Upper lobe of left lung (tissue), 6 donors: ENCODE measurements around the gene MARK2. TPM values are rescaled to one million over a fixed set of nuclear protein-coding genes. Genes with fewer than 3 reads are reported as not detected.

Experiments used
- ATAC-seq, 2 donors: fragments of 200-7000 bp; cut with Tn5 transposase; one replicate each; pipeline ENCODE4 v1.9.1; 2022; ENCODE audit warnings: mild to moderate bottlenecking in 2 of 2, moderate library complexity in 2 of 2; ENCODE audit not compliant: low FRiP score in 2 of 2
- DNase-seq, 2 donors: peaks; one replicate each; pipeline ENCODE4 v3.0.0-alpha.2; 2019 to 2020
- H3K27ac ChIP-seq, 4 donors: fragments of 200-600 bp; sonication (generic); one replicate each; pipeline ENCODE4 v1.5.1; 2016 to 2019
- H3K27me3 ChIP-seq, 4 donors: fragments of 200-600 bp; sonication (generic); one replicate each; pipeline ENCODE4 v1.5.1; 2017 to 2019
- H3K36me3 ChIP-seq, 4 donors: fragments of 200-600 bp; sonication (generic); one replicate each; pipeline ENCODE4 v1.5.1; 2016 to 2019
- H3K4me1 ChIP-seq, 4 donors: fragments of 200-600 bp; sonication (generic); one replicate each; pipeline ENCODE4 v1.5.1; 2018 to 2019
- H3K4me3 ChIP-seq, 4 donors: fragments of 200-600 bp; sonication (generic); one replicate each; pipeline ENCODE4 v1.5.1; 2017 to 2019; ENCODE audit warnings: mild to moderate bottlenecking in 2 of 4, moderate library complexity in 1 of 4
- H3K9me3 ChIP-seq, 4 donors: fragments of 200-600 bp; sonication (generic); one replicate each; pipeline ENCODE4 v1.5.1; 2018 to 2019
- CTCF ChIP-seq, 6 experiments: fragments of 450-650 bp in 4 of 6; fragments of 200-600 bp in 2 of 6; sonication (generic) in 2 of 6; IDR thresholded peaks; one replicate each; pipeline ENCODE4 v1.5.1; 2016 to 2019; ENCODE audit warnings: antibody characterized with exemption in 6 of 6
- EP300 ChIP-seq, 4 donors: sonication (generic); formaldehyde crosslinking; IDR thresholded peaks; one replicate each; pipeline ENCODE4 v1.5.1; 2017; ENCODE audit warnings: antibody characterized with exemption in 4 of 4, control low read depth in 2 of 4
- POLR2A ChIP-seq, 4 donors: fragments of 450-650 bp; IDR thresholded peaks; one replicate each; pipeline ENCODE4 v1.5.1; 2016 to 2017; ENCODE audit warnings: antibody characterized with exemption in 4 of 4, mild to moderate bottlenecking in 2 of 4
- POLR2AphosphoS5 ChIP-seq, 2 donors: sonication (generic); formaldehyde crosslinking; IDR thresholded peaks; one replicate each; pipeline ENCODE4 v1.5.1; 2017; ENCODE audit warnings: antibody characterized with exemption in 2 of 2
- WGBS, 2 donors: methylation state at CpG; one replicate each; pipeline ENCODE4 v1.1.5; 2017 to 2018; 5-methylcytosine and 5-hydroxymethylcytosine counted together
- total RNA-seq, 6 donors: library from RNA; depleted of rRNA in 4 of 6; stranded (reverse); fragments of >200 nt in 4 of 6; gene quantifications; one replicate each; pipeline versions ENCODE4 v1.1.0 to v1.2.1, GENCODE V29; 2016 to 2021
- donor health status: DM: no; HTN: no; CAD: no; lungs with moderate emphysema.
- donor health status: DM: no; HTN: yes; CAD: no; lungs with severe emphysema.

MARK2 gene
- total RNA-seq, 6 donors from 2014 or later, result 41.7 to 67.1 (median 50.7) TPM

GRCh38 chr11:63887386-63887999 is 48.6 kb downstream of the MARK2 start:
- H3K27ac ChIP-seq, result peak overlapping the region; percentile 80 to 85 (median 82)
- peaks cover 53 to 87% (median 68%) of the 10 kb centered on the region in 4 donors for H3K4me1 ChIP-seq
- ATAC-seq (no peak), DNase-seq (no peak)
- WGBS, 2 donors, result 42 to 44% methylated on average over 6 of the region's 6 CpGs
- peaks cover 0 to 3% (median 0%) of the 10 kb centered on the region in 4 donors for H3K36me3 ChIP-seq
- TF ChIP-seq CTCF (IDR thresholded peaks at IDR 0.05) (no peak), EP300 (IDR thresholded peaks at IDR 0.05) (no peak), POLR2A (IDR thresholded peaks at IDR 0.05) (no peak), POLR2AphosphoS5 (IDR thresholded peaks at IDR 0.05) (no peak)
- no peaks in the 10 kb centered on the region for H3K27me3 ChIP-seq
- H3K9me3 ChIP-seq, result no peaks in the 10 kb centered on the region
- H3K4me3 ChIP-seq, result no peak overlapping the region

- peaks cover 0 to 3% (median 0%) of the 10 kb centered on the region in 4 donors for H3K36me3 ChIP-seq
- H3K4me3 ChIP-seq, result peak overlapping the region in 3 of 4 donors; percentile 25 to 44 (median 43)
- H3K27ac ChIP-seq, result peak overlapping the region; percentile 80 to 85 (median 82)
- no peaks in the 10 kb centered on the region for H3K9me3 ChIP-seq
- DNase-seq, result peak in 1 of 2 donors; percentile 90
- H3K4me1 ChIP-seq, result peaks cover 50 to 83% (median 63%) of the 10 kb centered on the region in 4 donors
- H3K27me3 ChIP-seq, result no peaks in the 10 kb centered on the region
- TF ChIP-seq POLR2A (IDR thresholded peaks at IDR 0.05), result peak in 1 of 4 donors; percentile 38
- peak; percentile 32 to 39 for TF ChIP-seq POLR2AphosphoS5 (IDR thresholded peaks at IDR 0.05)
- TF ChIP-seq CTCF (IDR thresholded peaks at IDR 0.05), result peak in 2 of 6 experiments; percentile 9 to 16
- no peak for TF ChIP-seq EP300 (IDR thresholded peaks at IDR 0.05)
- peak; percentile 81 to 86 for ATAC-seq
- WGBS, 2 donors, result 20 to 31% methylated on average over 23 of the region's 25 CpGs
These were observed 49.5 kb downstream of the MARK2 start for GRCh38 chr11:63888170-63889086.

GRCh38 chr11:63889344-63889743 is 50.4 kb downstream of the MARK2 start:
- TF ChIP-seq POLR2A (IDR thresholded peaks at IDR 0.05) (no peak), POLR2AphosphoS5 (IDR thresholded peaks at IDR 0.05) (no peak), EP300 (IDR thresholded peaks at IDR 0.05) (no peak), CTCF (IDR thresholded peaks at IDR 0.05) (no peak)
- Histone ChIP-seq H3K4me1 (peaks cover 47 to 74% (median 54%) of the 10 kb centered on the region in 4 donors), H3K27ac (peak overlapping the region; percentile 80 to 85 (median 82)), H3K27me3 (no peaks in the 10 kb centered on the region), H3K36me3 (peaks cover 0 to 3% (median 0%) of the 10 kb centered on the region in 4 donors), H3K4me3 (peak overlapping the region in 2 of 4 donors; percentile 43 to 44), H3K9me3 (no peaks in the 10 kb centered on the region)
- ATAC-seq, result no peak
- WGBS, 2 donors, result 54 to 81% methylated on average over 5 to 6 of the region's 6 CpGs
- peak in 1 of 2 donors; percentile 50 for DNase-seq

GRCh38 chr11:63890368-63890767 is 51.5 kb downstream of the MARK2 start:
- WGBS, 2 donors, result 70 to 87% methylated on average over 7 of the region's 7 CpGs
- ATAC-seq, result no peak

More at GRCh38 chr11:63890368-63890767, 51.5 kb downstream of the MARK2 start:
- peaks cover 0 to 5% (median 2%) of the 10 kb centered on the region in 4 donors for H3K36me3 ChIP-seq
- H3K9me3 ChIP-seq, result no peaks in the 10 kb centered on the region
- peaks cover 44 to 68% (median 49%) of the 10 kb centered on the region in 4 donors for H3K4me1 ChIP-seq
- no peaks in the 10 kb centered on the region for H3K27me3 ChIP-seq
- peak overlapping the region in 2 of 4 donors; percentile 21 to 85 for H3K27ac ChIP-seq
- no peak for DNase-seq
- no peak overlapping the region for H3K4me3 ChIP-seq
- TF ChIP-seq POLR2A (IDR thresholded peaks at IDR 0.05) (no peak), EP300 (IDR thresholded peaks at IDR 0.05) (no peak), CTCF (IDR thresholded peaks at IDR 0.05) (no peak), POLR2AphosphoS5 (IDR thresholded peaks at IDR 0.05) (no peak)
